Suprapubic skin (tissue), 4 donors: ENCODE measurements around the gene TBCB. TPM values are rescaled to one million over a fixed set of nuclear protein-coding genes. Genes with fewer than 3 reads are reported as not detected.

Experiments
- DNase-seq, 2 donors: peaks; one replicate each; pipeline ENCODE4 v3.0.0-alpha.2; 2019; ENCODE audit warnings: low spot score in 2 of 2
- H3K27ac ChIP-seq: fragments of 200-600 bp; sonication (generic); one replicate; pipeline ENCODE4 v1.5.1; 2019
- H3K27me3 ChIP-seq: fragments of 200-600 bp; sonication (generic); one replicate; pipeline ENCODE4 v1.5.1; 2019
- H3K36me3 ChIP-seq: fragments of 200-600 bp; sonication (generic); one replicate; pipeline ENCODE4 v1.5.1; 2019
- H3K4me1 ChIP-seq: fragments of 200-600 bp; sonication (generic); one replicate; pipeline ENCODE4 v1.5.1; 2019
- H3K4me3 ChIP-seq: fragments of 200-600 bp; sonication (generic); one replicate; pipeline ENCODE4 v1.5.1; 2019; ENCODE audit warnings: mild to moderate bottlenecking
- H3K9me3 ChIP-seq: fragments of 200-600 bp; sonication (generic); one replicate; pipeline ENCODE4 v1.5.1; 2019
- CTCF ChIP-seq, 2 donors: fragments of 200-600 bp in 1 of 2; fragments of 450-650 bp in 1 of 2; sonication (generic) in 1 of 2; IDR thresholded peaks; one replicate each; pipeline ENCODE4 v1.5.1; 2016 to 2019; ENCODE audit warnings: antibody characterized with exemption in 2 of 2, mild to moderate bottlenecking in 1 of 2, moderate library complexity in 1 of 2
- EP300 ChIP-seq: sonication (generic); formaldehyde crosslinking; IDR thresholded peaks from one replicate; pipeline ENCODE4 v1.6.1; 2017; ENCODE audit warnings: antibody characterized with exemption
- POLR2A ChIP-seq, 2 donors: fragments of 450-650 bp; IDR thresholded peaks; one replicate each; pipeline ENCODE4 v1.6.1; 2017; ENCODE audit warnings: antibody characterized with exemption in 2 of 2, mild to moderate bottlenecking in 2 of 2, moderate library complexity in 2 of 2
- POLR2AphosphoS5 ChIP-seq, 3 donors: sonication (generic); formaldehyde crosslinking; IDR thresholded peaks; one replicate each; pipeline ENCODE4 v1.6.1; 2017; ENCODE audit warnings: antibody characterized with exemption in 3 of 3
- WGBS: methylation state at CpG from one replicate; pipeline ENCODE4 v1.1.5; 2018; 5-methylcytosine and 5-hydroxymethylcytosine counted together
- total RNA-seq, 4 donors: library from RNA; depleted of rRNA; stranded (reverse); fragments of >200 nt; gene quantifications; one replicate each; pipeline ENCODE4 v1.1.0, GENCODE V29; 2016

The TBCB gene
- total RNA-seq, 4 donors from 2014 or later, result 63.2 to 117 (median 90.5) TPM

GRCh38 chr19:36086326-36086725, 28.9 kb upstream of the TBCB start:
- H3K27ac ChIP-seq, result no peak overlapping the region
- H3K4me1 ChIP-seq, result peaks cover 5% of the 10 kb centered on the region
- H3K4me3 ChIP-seq, result no peak overlapping the region
- no peaks in the 10 kb centered on the region for H3K9me3 ChIP-seq
- no peak for DNase-seq
- H3K36me3 ChIP-seq, result no peaks in the 10 kb centered on the region
- no peaks in the 10 kb centered on the region for H3K27me3 ChIP-seq
- WGBS, result 96% methylated on average over 8 of the region's 9 CpGs
- TF ChIP-seq POLR2AphosphoS5 (IDR thresholded peaks at IDR 0.05), result no peak
- no peak for TF ChIP-seq EP300
- no peak for TF ChIP-seq POLR2A (IDR thresholded peaks at IDR 0.05)
- TF ChIP-seq CTCF (IDR thresholded peaks at IDR 0.05), result no peak

GRCh38 chr19:36089847-36090246, 25.4 kb upstream of the TBCB start:
- no peaks in the 10 kb centered on the region for H3K9me3 ChIP-seq
- no peaks in the 10 kb centered on the region for H3K4me1 ChIP-seq
- no peaks in the 10 kb centered on the region for H3K36me3 ChIP-seq
- TF ChIP-seq CTCF (IDR thresholded peaks at IDR 0.05), result no peak
- no peak for TF ChIP-seq EP300
- TF ChIP-seq POLR2A (IDR thresholded peaks at IDR 0.05), result no peak
- no peak for TF ChIP-seq POLR2AphosphoS5 (IDR thresholded peaks at IDR 0.05)
- 99% methylated on average over 5 of the region's 5 CpGs for WGBS
- no peak for DNase-seq
- H3K4me3 ChIP-seq, result no peak overlapping the region
- H3K27ac ChIP-seq, result no peak overlapping the region
- H3K27me3 ChIP-seq, result no peaks in the 10 kb centered on the region

- H3K27ac ChIP-seq, result no peak overlapping the region
- H3K9me3 ChIP-seq, result no peaks in the 10 kb centered on the region
- H3K4me1 ChIP-seq, result no peaks in the 10 kb centered on the region
- TF ChIP-seq POLR2A (IDR thresholded peaks at IDR 0.05), result no peak
- TF ChIP-seq EP300, result no peak
- no peak for TF ChIP-seq CTCF (IDR thresholded peaks at IDR 0.05)
- no peak for TF ChIP-seq POLR2AphosphoS5 (IDR thresholded peaks at IDR 0.05)
- 71% methylated on average over 8 of the region's 13 CpGs for WGBS
- no peaks in the 10 kb centered on the region for H3K36me3 ChIP-seq
- H3K27me3 ChIP-seq, result no peaks in the 10 kb centered on the region
- H3K4me3 ChIP-seq, result no peak overlapping the region
- no peak for DNase-seq
Measured at GRCh38 chr19:36090910-36091695, 24.2 kb upstream of the TBCB start.

- no peaks in the 10 kb centered on the region for H3K27me3 ChIP-seq
- H3K4me1 ChIP-seq, result no peaks in the 10 kb centered on the region
- H3K4me3 ChIP-seq, result no peak overlapping the region
- H3K36me3 ChIP-seq, result no peaks in the 10 kb centered on the region
- WGBS, result 93% methylated on average over 6 of the region's 7 CpGs
- no peak overlapping the region for H3K27ac ChIP-seq
- no peak for TF ChIP-seq EP300
- TF ChIP-seq CTCF (IDR thresholded peaks at IDR 0.05), result no peak
- TF ChIP-seq POLR2AphosphoS5 (IDR thresholded peaks at IDR 0.05), result no peak
- TF ChIP-seq POLR2A (IDR thresholded peaks at IDR 0.05), result no peak
- no peaks in the 10 kb centered on the region for H3K9me3 ChIP-seq
- DNase-seq, result no peak
Measured at GRCh38 chr19:36092566-36092965, 22.7 kb upstream of the TBCB start.

GRCh38 chr19:36093146-36093662, 22.1 kb upstream of the TBCB start:
- Histone ChIP-seq H3K9me3 (no peaks in the 10 kb centered on the region), H3K4me3 (no peak overlapping the region), H3K4me1 (no peaks in the 10 kb centered on the region), H3K27ac (no peak overlapping the region), H3K27me3 (no peaks in the 10 kb centered on the region), H3K36me3 (no peaks in the 10 kb centered on the region)
- WGBS, result 81% methylated on average over 5 of the region's 5 CpGs
- no peak for TF ChIP-seq EP300
- no peak for TF ChIP-seq CTCF (IDR thresholded peaks at IDR 0.05)
- no peak for TF ChIP-seq POLR2A (IDR thresholded peaks at IDR 0.05)
- TF ChIP-seq POLR2AphosphoS5 (IDR thresholded peaks at IDR 0.05), result no peak
- DNase-seq, result no peak
